Transverse colon (tissue), 4 donors: ENCODE data around the gene CPVL. TPM values are rescaled to one million over a fixed set of nuclear protein-coding genes. Genes with fewer than 3 reads are reported as not detected.

Experiments
- DNase-seq: peaks from one replicate; pipeline ENCODE4 v3.0.0-alpha.2; 2019
- H3K27ac ChIP-seq, 4 donors: fragments of 200-600 bp; sonication (generic); 2 replicates each; pipeline ENCODE4 v1.5.1; 2016 to 2018; ENCODE audit warnings: inconsistent platforms in 4 of 4
- H3K27me3 ChIP-seq: fragments of 200-600 bp; sonication (generic); 2 replicates; pipeline ENCODE4 v1.5.1; 2017; ENCODE audit warnings: inconsistent platforms
- H3K36me3 ChIP-seq, 4 donors: fragments of 200-600 bp; sonication (generic); 2 replicates each; pipeline ENCODE4 v1.5.1; 2017 to 2019; ENCODE audit warnings: inconsistent platforms in 4 of 4
- H3K4me1 ChIP-seq, 4 donors: fragments of 200-600 bp; sonication (generic); 2 replicates each; pipeline ENCODE4 v1.5.1; 2017 to 2020; ENCODE audit warnings: inconsistent platforms in 4 of 4
- H3K4me3 ChIP-seq, 4 donors: fragments of 200-600 bp; sonication (generic); 1 replicate in 1 of 4; 2 replicates in 3 of 4; pipeline versions ENCODE4 v1.5.1 to v1.6.1; 2017 to 2019; ENCODE audit warnings: inconsistent platforms in 4 of 4
- H3K9me3 ChIP-seq, 2 donors: fragments of 200-600 bp; sonication (generic); 2 replicates each; pipeline ENCODE4 v1.5.1; 2017 to 2019; ENCODE audit warnings: inconsistent platforms in 2 of 2
- CTCF ChIP-seq, 5 experiments: fragments of 200-600 bp in 3 of 5; fragments of 450-650 bp in 2 of 5; sonication (generic) in 3 of 5; IDR thresholded peaks; 1 replicate in 2 of 5; 2 replicates in 3 of 5; pipeline ENCODE4 v1.5.1; 2016 to 2017; ENCODE audit warnings: antibody characterized with exemption in 5 of 5, inconsistent platforms in 3 of 5, mild to moderate bottlenecking in 2 of 5, moderate library complexity in 1 of 5
- EP300 ChIP-seq: sonication (generic); formaldehyde crosslinking; IDR thresholded peaks from one replicate; pipeline ENCODE4 v1.6.1; 2017; ENCODE audit warnings: antibody characterized with exemption, low read depth
- POLR2A ChIP-seq: fragments of 450-650 bp; IDR thresholded peaks from one replicate; pipeline ENCODE4 v1.6.1; 2016; ENCODE audit warnings: antibody characterized with exemption, mild to moderate bottlenecking, moderate library complexity
- POLR2AphosphoS5 ChIP-seq, 3 donors: sonication (generic); formaldehyde crosslinking; IDR thresholded peaks; one replicate each; pipeline ENCODE4 v1.6.1; 2016; ENCODE audit warnings: antibody characterized with exemption in 3 of 3
- WGBS, 2 donors: methylation state at CpG; one replicate each; pipeline ENCODE4 v1.1.5; 2018; ENCODE audit warnings: low coverage in 1 of 2; 5-methylcytosine and 5-hydroxymethylcytosine counted together
- in situ Hi-C, 4 donors: fragments of 200-750 bp; cut with MboI; loops; one replicate each; pipeline versions ENCODE4 v1.15.0 to v1.15.1; 2017; ENCODE audit warnings: low sequenced_read_pairs in 3 of 4, low pct_ligation_motif_present in 1 of 4, low pct_unique_long_range_greater_than_20kb in 1 of 4
- intact Hi-C: fragments of 100-400 bp; cut with DNase I; formaldehyde crosslinking; loops from one replicate; pipeline ENCODE4 v1.15.1; 2023; ENCODE audit warnings: low total_unique reads
- total RNA-seq, 4 donors: library from RNA; depleted of rRNA; stranded (reverse); fragments of >200 nt; gene quantifications; one replicate each; pipeline ENCODE4 v1.1.0, GENCODE V29; 2016

The CPVL gene
- total RNA-seq, 4 donors from 2014 or later: 0.75 to 9.7 (median 4.8) TPM

- in situ Hi-C loops (no loop called here), intact Hi-C loops (no loop called here)
- H3K4me3 ChIP-seq: no peak overlapping the region
- 22 to 62% methylated on average over 1 to 2 of the region's 2 CpGs for WGBS, 2 donors
- peaks cover 0 to 46% (median 17%) of the 10 kb centered on the region in 4 donors for H3K4me1 ChIP-seq
- TF ChIP-seq POLR2A: no peak
- no peak for TF ChIP-seq EP300
- no peak for TF ChIP-seq POLR2AphosphoS5 (IDR thresholded peaks at IDR 0.05)
- TF ChIP-seq CTCF (IDR thresholded peaks at IDR 0.05): no peak
- H3K27me3 ChIP-seq: no peaks in the 10 kb centered on the region
- H3K36me3 ChIP-seq: no peaks in the 10 kb centered on the region
- no peaks in the 10 kb centered on the region for H3K9me3 ChIP-seq
- DNase-seq: no peak
- H3K27ac ChIP-seq: no peak overlapping the region
Measured at GRCh38 chr7:29040579-29040925, 105.8 kb downstream of the CPVL start.

DNA sequence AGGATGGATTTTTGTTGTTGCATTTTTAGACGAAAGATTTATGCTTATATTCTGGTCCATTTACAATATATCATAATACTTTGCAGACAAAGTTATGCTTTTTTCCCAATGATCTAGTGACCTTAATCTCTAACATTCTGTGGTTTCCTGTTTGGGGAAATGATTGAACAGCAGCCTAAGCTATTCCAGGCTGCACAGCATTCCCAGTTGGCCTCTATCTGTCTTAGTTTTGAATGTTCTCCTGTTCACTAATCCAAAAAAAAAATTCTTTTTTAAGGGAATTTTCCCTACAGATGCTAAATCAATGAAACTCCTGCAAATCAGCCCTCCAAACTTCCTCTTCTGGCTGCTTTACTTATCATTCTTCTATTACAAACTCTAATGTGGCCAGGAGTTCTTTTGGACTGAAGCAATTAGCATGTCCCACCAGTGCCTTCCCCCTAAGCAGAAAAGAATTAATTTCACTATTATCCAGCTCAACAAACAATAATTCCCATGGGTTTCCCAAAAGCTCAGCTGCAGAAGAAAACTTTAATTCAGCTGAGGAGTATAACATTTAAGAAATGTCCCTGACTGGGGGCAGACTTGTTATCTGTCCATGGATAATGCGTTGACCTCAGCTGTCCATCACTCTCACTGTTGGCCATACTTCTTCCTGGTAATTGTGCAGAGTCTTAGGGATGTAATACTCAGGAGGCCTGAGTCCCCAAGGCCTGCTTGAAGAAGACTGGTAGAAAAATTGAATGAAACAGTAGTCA, 106.3 kb downstream of the CPVL start:
- no peak overlapping the region for H3K27ac ChIP-seq
- TF ChIP-seq EP300: no peak
- TF ChIP-seq POLR2A: no peak
- TF ChIP-seq CTCF (IDR thresholded peaks at IDR 0.05): no peak
- no peak for TF ChIP-seq POLR2AphosphoS5 (IDR thresholded peaks at IDR 0.05)
- DNase-seq: no peak
- no peak overlapping the region for H3K4me3 ChIP-seq
- in situ Hi-C loops (no loop called here), intact Hi-C loops (no loop called here)
- H3K9me3 ChIP-seq: no peaks in the 10 kb centered on the region
- no peaks in the 10 kb centered on the region for H3K27me3 ChIP-seq
- 43 to 62% methylated on average over 2 of the region's 2 CpGs for WGBS, 2 donors
- H3K4me1 ChIP-seq: peaks cover 0 to 41% (median 17%) of the 10 kb centered on the region in 4 donors
- no peaks in the 10 kb centered on the region for H3K36me3 ChIP-seq

DNA sequence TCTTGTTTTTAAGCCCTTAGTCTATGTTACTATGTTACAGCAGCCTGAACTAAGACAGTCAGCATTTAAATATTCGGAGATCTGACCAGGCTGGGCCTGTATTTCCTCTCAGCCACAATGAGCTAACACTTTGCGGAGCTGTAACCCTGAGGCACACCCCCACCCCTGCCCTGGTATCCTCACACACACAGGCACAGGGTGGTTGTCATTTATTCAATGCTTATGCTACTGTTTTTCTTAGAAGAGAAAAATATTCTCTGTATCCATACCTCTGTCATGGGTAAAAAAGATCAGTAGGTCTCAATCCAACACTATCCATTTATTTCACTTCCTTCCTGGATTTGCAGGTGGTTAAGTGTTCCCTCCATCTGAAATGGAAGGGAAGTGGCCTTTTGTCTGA, 107.9 kb downstream of the CPVL start:
- Histone ChIP-seq H3K4me1 (peaks cover 0 to 32% (median 16%) of the 10 kb centered on the region in 4 donors), H3K4me3 (no peak overlapping the region), H3K9me3 (no peaks in the 10 kb centered on the region), H3K27me3 (no peaks in the 10 kb centered on the region), H3K27ac (peak overlapping the region in 1 of 4 donors; percentile 23), H3K36me3 (no peaks in the 10 kb centered on the region)
- intact Hi-C loops: no loop called here
- in situ Hi-C loops: no loop called here
- WGBS, 2 donors: 72 to 80% methylated on average over 1 to 2 of the region's 2 CpGs
- no peak for TF ChIP-seq POLR2AphosphoS5 (IDR thresholded peaks at IDR 0.05)
- no peak for TF ChIP-seq EP300
- no peak for TF ChIP-seq POLR2A
- TF ChIP-seq CTCF (IDR thresholded peaks at IDR 0.05): no peak
- no peak for DNase-seq

- Histone ChIP-seq H3K9me3 (no peaks in the 10 kb centered on the region), H3K36me3 (no peaks in the 10 kb centered on the region), H3K27ac (no peak overlapping the region), H3K4me1 (peaks cover 0 to 22% (median 9%) of the 10 kb centered on the region in 4 donors), H3K4me3 (no peak overlapping the region), H3K27me3 (no peaks in the 10 kb centered on the region)
- in situ Hi-C loops (no loop called here), intact Hi-C loops (no loop called here)
- TF ChIP-seq CTCF (IDR thresholded peaks at IDR 0.05) (no peak), POLR2AphosphoS5 (IDR thresholded peaks at IDR 0.05) (no peak), EP300 (no peak)
- WGBS, 2 donors: 71 to 76% methylated on average over 3 to 8 of the region's 8 CpGs
- DNase-seq: no peak
Measured at GRCh38 chr7:29035044-29035740, 111.1 kb downstream of the CPVL start.
